Measurements from ENCODE around the gene AP1S2. TPM values are rescaled to one million over a fixed set of nuclear protein-coding genes. Genes with fewer than 3 reads are reported as not detected.

AP1S2 gene
- total and polyA plus RNA-seq, 7 donors: 80.0 to 162 (median 116) TPM

- H3K4me1 ChIP-seq: no peaks in the 10 kb centered on the region
- DNase-seq: no peak
- H3K27me3 ChIP-seq (ENCODE audit: insufficient read depth in 3 of 3, low read length in 2 of 3): no peaks in the 10 kb centered on the region
- no peaks in the 10 kb centered on the region for H3K9me3 ChIP-seq
- TF ChIP-seq, protein P1, sequence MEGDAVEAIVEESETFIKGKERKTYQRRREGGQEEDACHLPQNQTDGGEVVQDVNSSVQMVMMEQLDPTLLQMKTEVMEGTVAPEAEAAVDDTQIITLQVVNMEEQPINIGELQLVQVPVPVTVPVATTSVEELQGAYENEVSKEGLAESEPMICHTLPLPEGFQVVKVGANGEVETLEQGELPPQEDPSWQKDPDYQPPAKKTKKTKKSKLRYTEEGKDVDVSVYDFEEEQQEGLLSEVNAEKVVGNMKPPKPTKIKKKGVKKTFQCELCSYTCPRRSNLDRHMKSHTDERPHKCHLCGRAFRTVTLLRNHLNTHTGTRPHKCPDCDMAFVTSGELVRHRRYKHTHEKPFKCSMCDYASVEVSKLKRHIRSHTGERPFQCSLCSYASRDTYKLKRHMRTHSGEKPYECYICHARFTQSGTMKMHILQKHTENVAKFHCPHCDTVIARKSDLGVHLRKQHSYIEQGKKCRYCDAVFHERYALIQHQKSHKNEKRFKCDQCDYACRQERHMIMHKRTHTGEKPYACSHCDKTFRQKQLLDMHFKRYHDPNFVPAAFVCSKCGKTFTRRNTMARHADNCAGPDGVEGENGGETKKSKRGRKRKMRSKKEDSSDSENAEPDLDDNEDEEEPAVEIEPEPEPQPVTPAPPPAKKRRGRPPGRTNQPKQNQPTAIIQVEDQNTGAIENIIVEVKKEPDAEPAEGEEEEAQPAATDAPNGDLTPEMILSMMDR (IDR thresholded peaks at IDR 0.05): peak; percentile 24
- intact Hi-C loops (cut with DNase I): no loop called here
- no peak overlapping the region for H3K27ac ChIP-seq
- peak in 3 of 4 donors; percentile 55 to 80 (median 75) for ATAC-seq
- H3K36me3 ChIP-seq (ENCODE audit: insufficient read depth in 1 of 2, low read depth in 1 of 2): peaks cover 0 to 86% of the 10 kb centered on the region in 2 donors
- WGBS, 3 donors: 58 to 82% (median 70%) methylated on average over 7 to 10 of the region's 10 CpGs
- no peak overlapping the region for H3K4me3 ChIP-seq
Measured at GRCh38 chrX:15815779-15816437, 38.7 kb downstream of the AP1S2 start.

DNA sequence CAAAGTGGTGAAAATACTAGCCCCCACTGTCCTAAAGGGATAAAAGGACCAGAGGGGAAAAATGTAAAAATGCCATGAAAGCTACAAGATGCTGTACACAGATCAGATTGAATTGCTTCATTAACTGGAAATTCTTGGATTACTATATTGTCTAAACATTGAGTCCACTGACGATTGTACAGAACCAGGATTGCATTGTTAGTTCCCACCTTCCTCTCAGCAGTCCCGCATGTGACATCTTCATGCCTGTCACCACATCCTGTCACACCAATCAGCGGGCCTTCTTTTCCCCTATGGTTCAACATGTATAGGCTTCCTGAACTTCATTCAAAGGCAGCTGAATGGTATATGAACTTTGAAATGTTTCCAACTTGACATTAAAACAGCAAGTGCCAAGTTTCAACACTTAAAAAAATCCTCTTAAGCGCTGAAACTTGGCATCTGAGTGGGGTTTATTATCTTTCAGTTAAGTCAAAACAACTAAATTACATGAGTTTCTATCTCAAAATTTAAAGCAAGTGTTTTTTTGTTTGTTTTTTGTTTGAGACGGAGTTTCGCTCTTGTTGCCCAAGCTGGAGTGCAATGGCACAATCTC, 39.7 kb downstream of the AP1S2 start:
- H3K4me3 ChIP-seq: no peak overlapping the region
- ATAC-seq (no peak), DNase-seq (no peak)
- H3K4me1 ChIP-seq: no peaks in the 10 kb centered on the region
- no peaks in the 10 kb centered on the region for H3K9me3 ChIP-seq
- TF ChIP-seq, protein P1 (IDR thresholded peaks at IDR 0.05): no peak
- H3K27me3 ChIP-seq (ENCODE audit: insufficient read depth in 3 of 3, low read length in 2 of 3): no peaks in the 10 kb centered on the region
- WGBS, 3 donors: 80 to 89% (median 88%) methylated on average over 6 of the region's 6 CpGs
- peaks cover 0 to 86% of the 10 kb centered on the region in 2 donors for H3K36me3 ChIP-seq (ENCODE audit: insufficient read depth in 1 of 2, low read depth in 1 of 2)
- H3K27ac ChIP-seq: no peak overlapping the region
- intact Hi-C loops (cut with DNase I): no loop called here

GRCh38 chrX:15813416-15813815, 41.2 kb downstream of the AP1S2 start:
- Histone ChIP-seq H3K36me3 (ENCODE audit: insufficient read depth in 1 of 2, low read depth in 1 of 2) (peaks cover 0 to 85% of the 10 kb centered on the region in 2 donors), H3K27me3 (ENCODE audit: insufficient read depth in 3 of 3, low read length in 2 of 3) (no peaks in the 10 kb centered on the region), H3K9me3 (no peaks in the 10 kb centered on the region), H3K4me3 (no peak overlapping the region), H3K27ac (no peak overlapping the region), H3K4me1 (no peaks in the 10 kb centered on the region)
- intact Hi-C loops (cut with DNase I): no loop called here
- TF ChIP-seq, protein P1 (IDR thresholded peaks at IDR 0.05): no peak
- 62 to 97% (median 93%) methylated on average over 1 of the region's 1 CpG for WGBS, 3 donors
- ATAC-seq: no peak
- no peak for DNase-seq

- TF ChIP-seq, protein P1 (IDR thresholded peaks at IDR 0.05): no peak
- H3K4me1 ChIP-seq: no peaks in the 10 kb centered on the region
Measured at GRCh38 chrX:15812192-15812938, 42.2 kb downstream of the AP1S2 start.

More at GRCh38 chrX:15812192-15812938, 42.2 kb downstream of the AP1S2 start:
- H3K4me3 ChIP-seq: no peak overlapping the region
- 87 to 94% (median 94%) methylated on average over 8 of the region's 8 CpGs for WGBS, 3 donors
- peaks cover 0 to 85% of the 10 kb centered on the region in 2 donors for H3K36me3 ChIP-seq (ENCODE audit: insufficient read depth in 1 of 2, low read depth in 1 of 2)
- no peak for ATAC-seq
- no peaks in the 10 kb centered on the region for H3K27me3 ChIP-seq (ENCODE audit: insufficient read depth in 3 of 3, low read length in 2 of 3)
- intact Hi-C loops (cut with DNase I): no loop called here
- no peak overlapping the region for H3K27ac ChIP-seq
- no peak for DNase-seq
- no peaks in the 10 kb centered on the region for H3K9me3 ChIP-seq
